ENCODE measurements around the gene TBC1D4.

DNA sequence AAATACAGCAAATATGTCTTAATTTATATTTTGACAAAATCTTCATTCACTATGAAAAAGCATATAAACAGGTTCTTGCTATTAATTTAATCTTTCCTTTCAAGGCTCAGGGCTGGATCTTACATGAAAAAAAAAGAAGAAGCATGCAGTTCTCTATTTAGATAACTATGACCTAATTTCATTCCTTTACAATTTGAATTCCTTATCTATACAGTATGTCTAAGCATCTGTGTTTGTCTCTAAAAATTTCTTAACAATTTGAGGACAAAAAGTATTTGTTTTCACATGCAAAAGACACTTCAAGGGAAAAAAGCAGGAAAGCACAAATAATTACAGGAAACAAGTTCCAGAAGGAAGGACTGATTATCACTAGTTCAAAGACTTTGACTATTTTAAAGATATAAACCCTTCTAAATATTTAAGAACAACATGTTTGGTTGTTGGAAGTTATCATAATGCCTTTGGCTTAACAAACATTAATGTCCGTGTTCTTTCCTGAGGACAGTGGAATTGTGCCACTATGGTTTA, 157.5 kb downstream of the TBC1D4 start:
- TF ChIP-seq POLR2A (IDR thresholded peaks at IDR 0.05; ENCODE audit: low read length): no peak
- TF ChIP-seq GATA1 (IDR thresholded peaks at IDR 0.05; ENCODE audit: low read depth, low read length): no peak

All from erythroblast (primary cell).